DMS 273 treated with DMSO at 0.1 percent for 48 hours (cell line): ENCODE data around the gene COL20A1.

Experiments
- DNase-seq: peaks from one replicate; lab custom pipeline; 2025; lab: John Stamatoyannopoulos, UW

COL20A1 gene

GRCh38 chr20:63363013-63363957 is 70.3 kb downstream of the COL20A1 start:
- DNase-seq = no peak

- no peak for DNase-seq
These were observed 71.1 kb downstream of the COL20A1 start for GRCh38 chr20:63363981-63364561.

- DNase-seq = no peak
These were observed 72.0 kb downstream of the COL20A1 start for GRCh38 chr20:63364801-63365585.

GRCh38 chr20:63365601-63366389 is 72.8 kb downstream of the COL20A1 start:
- DNase-seq = no peak

GRCh38 chr20:63366390-63367365 is 73.7 kb downstream of the COL20A1 start:
- no peak for DNase-seq

- DNase-seq = no peak
These were observed 74.6 kb downstream of the COL20A1 start for GRCh38 chr20:63367446-63368055.

GRCh38 chr20:63368151-63368550 is 75.2 kb downstream of the COL20A1 start:
- no peak for DNase-seq

- DNase-seq = no peak
These were observed 76.1 kb downstream of the COL20A1 start for GRCh38 chr20:63369024-63369530.

GRCh38 chr20:63369724-63370617 is 77.0 kb downstream of the COL20A1 start:
- no peak for DNase-seq

GRCh38 chr20:63370618-63371187 is 77.7 kb downstream of the COL20A1 start:
- peak; percentile 50 for DNase-seq

GRCh38 chr20:63371291-63371865 is 78.4 kb downstream of the COL20A1 start:
- DNase-seq = no peak

GRCh38 chr20:63372971-63373885 is 80.2 kb downstream of the COL20A1 start:
- DNase-seq = no peak

GRCh38 chr20:63373996-63374395 is 81.0 kb downstream of the COL20A1 start:
- DNase-seq = no peak

GRCh38 chr20:63374504-63374903 is 81.5 kb downstream of the COL20A1 start:
- DNase-seq = no peak

GRCh38 chr20:63375438-63375837 is 82.5 kb downstream of the COL20A1 start:
- no peak for DNase-seq

GRCh38 chr20:63376283-63377250 is 83.6 kb downstream of the COL20A1 start:
- no peak for DNase-seq
